ENCODE results near the gene DDX49. TPM values are rescaled to one million over a fixed set of nuclear protein-coding genes. Genes with fewer than 3 reads are reported as not detected.

Gene DDX49
- total RNA-seq, 1 experiment from 2014 or later = 47.9 TPM

DNA sequence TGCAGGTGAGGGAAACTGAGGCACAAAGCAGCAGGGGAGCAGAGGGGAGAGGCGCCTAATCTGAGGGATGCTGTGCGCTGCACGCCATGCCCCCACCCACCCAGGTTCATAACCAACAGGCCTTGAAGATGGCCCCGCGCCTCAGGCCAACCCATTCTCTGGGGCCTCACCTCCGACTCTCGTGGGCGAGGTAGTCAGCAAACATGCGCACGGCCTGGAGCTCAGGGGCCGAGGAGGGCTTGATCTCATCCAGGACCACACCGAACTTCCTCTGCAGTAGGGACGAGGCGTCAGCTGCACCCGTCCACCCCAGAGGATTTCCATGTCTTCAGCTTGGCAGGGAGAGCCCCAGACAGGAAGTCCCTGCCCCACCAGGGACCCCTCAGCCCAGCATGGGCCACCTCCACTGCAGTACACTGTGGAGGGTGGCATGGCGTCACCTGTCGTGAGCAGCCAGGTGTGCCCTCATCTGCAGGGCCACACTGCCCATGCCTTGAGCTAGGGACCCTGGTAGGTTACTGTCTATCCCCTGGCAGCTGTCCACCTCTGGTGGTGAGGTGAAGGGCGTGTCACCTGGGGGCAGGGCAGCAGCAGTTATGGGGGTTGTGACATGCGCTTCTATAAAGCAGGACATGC is 8.6 kb upstream of the DDX49 start:
- ChIA-PET CTCF (interaction anchor here (1.1 kb wide), 1 partner anchor 8 kb away, joined by 4 read pairs; the partner anchor contains the start of genes COPE and DDX49), POLR2A (no interaction called here)
- Mint-ChIP-seq H3K9me3 (no peaks in the 10 kb centered on the region), H3K27me3 (ENCODE audit: low read depth) (no peaks in the 10 kb centered on the region), H3K4me3 (no peak overlapping the region), H3K4me1 (no peaks in the 10 kb centered on the region), H3K27ac (no peak overlapping the region), H3K36me3 (peaks cover 16% of the 10 kb centered on the region)
- TF ChIP-seq, protein P1, sequence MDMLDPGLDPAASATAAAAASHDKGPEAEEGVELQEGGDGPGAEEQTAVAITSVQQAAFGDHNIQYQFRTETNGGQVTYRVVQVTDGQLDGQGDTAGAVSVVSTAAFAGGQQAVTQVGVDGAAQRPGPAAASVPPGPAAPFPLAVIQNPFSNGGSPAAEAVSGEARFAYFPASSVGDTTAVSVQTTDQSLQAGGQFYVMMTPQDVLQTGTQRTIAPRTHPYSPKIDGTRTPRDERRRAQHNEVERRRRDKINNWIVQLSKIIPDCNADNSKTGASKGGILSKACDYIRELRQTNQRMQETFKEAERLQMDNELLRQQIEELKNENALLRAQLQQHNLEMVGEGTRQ (CRISPR knock-in tag; IDR thresholded peaks at IDR 0.05) = no peak
- TF ChIP-seq, protein P2, sequence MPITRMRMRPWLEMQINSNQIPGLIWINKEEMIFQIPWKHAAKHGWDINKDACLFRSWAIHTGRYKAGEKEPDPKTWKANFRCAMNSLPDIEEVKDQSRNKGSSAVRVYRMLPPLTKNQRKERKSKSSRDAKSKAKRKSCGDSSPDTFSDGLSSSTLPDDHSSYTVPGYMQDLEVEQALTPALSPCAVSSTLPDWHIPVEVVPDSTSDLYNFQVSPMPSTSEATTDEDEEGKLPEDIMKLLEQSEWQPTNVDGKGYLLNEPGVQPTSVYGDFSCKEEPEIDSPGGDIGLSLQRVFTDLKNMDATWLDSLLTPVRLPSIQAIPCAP (CRISPR knock-in tag; IDR thresholded peaks at IDR 0.05) = no peak
- TF ChIP-seq, protein P3, sequence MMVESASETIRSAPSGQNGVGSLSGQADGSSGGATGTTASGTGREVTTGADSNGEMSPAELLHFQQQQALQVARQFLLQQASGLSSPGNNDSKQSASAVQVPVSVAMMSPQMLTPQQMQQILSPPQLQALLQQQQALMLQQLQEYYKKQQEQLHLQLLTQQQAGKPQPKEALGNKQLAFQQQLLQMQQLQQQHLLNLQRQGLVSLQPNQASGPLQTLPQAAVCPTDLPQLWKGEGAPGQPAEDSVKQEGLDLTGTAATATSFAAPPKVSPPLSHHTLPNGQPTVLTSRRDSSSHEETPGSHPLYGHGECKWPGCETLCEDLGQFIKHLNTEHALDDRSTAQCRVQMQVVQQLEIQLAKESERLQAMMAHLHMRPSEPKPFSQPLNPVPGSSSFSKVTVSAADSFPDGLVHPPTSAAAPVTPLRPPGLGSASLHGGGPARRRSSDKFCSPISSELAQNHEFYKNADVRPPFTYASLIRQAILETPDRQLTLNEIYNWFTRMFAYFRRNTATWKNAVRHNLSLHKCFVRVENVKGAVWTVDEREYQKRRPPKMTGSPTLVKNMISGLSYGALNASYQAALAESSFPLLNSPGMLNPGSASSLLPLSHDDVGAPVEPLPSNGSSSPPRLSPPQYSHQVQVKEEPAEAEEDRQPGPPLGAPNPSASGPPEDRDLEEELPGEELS (CRISPR knock-in tag; IDR thresholded peaks at IDR 0.05) = no peak
- TF ChIP-seq NR3C1 (CRISPR knock-in tag; conservative IDR thresholded peaks at IDR 0.05; ENCODE audit: low read depth) (no peak), ZBTB21 (CRISPR knock-in tag; IDR thresholded peaks at IDR 0.05; ENCODE audit: borderline replicate concordance) (no peak)
- TF ChIP-seq, protein P4, sequence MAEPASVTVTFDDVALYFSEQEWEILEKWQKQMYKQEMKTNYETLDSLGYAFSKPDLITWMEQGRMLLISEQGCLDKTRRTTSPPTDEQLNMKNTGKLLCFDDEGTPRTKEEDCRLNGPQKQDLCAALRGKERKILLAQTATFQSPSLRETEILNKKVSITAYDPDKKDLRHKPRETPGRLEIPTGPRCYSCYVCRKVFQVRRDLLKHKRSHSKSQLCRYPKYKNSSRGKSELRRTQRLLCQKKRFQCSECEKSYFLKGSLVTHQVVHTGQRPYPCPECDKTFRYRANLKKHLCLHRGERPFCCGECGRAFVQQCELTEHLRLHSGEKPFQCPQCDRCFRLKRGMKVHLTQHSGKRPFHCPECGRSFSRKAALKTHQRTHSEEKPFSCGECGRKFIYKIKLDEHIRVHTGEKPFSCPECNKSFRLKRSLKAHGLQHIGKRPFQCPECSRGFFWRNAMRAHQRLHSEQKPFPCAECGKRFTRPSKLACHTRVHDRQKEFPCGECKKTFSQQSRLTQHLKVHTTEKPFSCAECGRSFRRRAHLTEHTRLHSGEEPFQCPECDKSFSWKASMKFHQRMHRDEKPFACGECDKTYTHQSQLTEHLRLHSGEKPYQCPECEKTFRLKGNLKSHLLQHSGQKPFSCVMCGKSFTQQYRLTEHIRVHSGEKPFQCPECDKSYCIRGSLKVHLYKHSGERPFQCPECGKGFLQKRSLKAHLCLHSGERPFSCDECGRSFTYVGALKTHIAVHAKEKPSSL (CRISPR knock-in tag; conservative IDR thresholded peaks at IDR 0.05) = no peak
- TF ChIP-seq, protein P5, sequence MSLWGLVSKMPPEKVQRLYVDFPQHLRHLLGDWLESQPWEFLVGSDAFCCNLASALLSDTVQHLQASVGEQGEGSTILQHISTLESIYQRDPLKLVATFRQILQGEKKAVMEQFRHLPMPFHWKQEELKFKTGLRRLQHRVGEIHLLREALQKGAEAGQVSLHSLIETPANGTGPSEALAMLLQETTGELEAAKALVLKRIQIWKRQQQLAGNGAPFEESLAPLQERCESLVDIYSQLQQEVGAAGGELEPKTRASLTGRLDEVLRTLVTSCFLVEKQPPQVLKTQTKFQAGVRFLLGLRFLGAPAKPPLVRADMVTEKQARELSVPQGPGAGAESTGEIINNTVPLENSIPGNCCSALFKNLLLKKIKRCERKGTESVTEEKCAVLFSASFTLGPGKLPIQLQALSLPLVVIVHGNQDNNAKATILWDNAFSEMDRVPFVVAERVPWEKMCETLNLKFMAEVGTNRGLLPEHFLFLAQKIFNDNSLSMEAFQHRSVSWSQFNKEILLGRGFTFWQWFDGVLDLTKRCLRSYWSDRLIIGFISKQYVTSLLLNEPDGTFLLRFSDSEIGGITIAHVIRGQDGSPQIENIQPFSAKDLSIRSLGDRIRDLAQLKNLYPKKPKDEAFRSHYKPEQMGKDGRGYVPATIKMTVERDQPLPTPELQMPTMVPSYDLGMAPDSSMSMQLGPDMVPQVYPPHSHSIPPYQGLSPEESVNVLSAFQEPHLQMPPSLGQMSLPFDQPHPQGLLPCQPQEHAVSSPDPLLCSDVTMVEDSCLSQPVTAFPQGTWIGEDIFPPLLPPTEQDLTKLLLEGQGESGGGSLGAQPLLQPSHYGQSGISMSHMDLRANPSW (CRISPR knock-in tag; conservative IDR thresholded peaks at IDR 0.05; ENCODE audit: low read depth) = no peak
- TF ChIP-seq, protein P6, sequence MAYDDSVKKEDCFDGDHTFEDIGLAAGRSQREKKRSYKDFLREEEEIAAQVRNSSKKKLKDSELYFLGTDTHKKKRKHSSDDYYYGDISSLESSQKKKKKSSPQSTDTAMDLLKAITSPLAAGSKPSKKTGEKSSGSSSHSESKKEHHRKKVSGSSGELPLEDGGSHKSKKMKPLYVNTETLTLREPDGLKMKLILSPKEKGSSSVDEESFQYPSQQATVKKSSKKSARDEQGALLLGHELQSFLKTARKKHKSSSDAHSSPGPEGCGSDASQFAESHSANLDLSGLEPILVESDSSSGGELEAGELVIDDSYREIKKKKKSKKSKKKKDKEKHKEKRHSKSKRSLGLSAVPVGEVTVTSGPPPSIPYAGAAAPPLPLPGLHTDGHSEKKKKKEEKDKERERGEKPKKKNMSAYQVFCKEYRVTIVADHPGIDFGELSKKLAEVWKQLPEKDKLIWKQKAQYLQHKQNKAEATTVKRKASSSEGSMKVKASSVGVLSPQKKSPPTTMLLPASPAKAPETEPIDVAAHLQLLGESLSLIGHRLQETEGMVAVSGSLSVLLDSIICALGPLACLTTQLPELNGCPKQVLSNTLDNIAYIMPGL (CRISPR knock-in tag; IDR thresholded peaks at IDR 0.05) = no peak
- TF ChIP-seq, protein P7, sequence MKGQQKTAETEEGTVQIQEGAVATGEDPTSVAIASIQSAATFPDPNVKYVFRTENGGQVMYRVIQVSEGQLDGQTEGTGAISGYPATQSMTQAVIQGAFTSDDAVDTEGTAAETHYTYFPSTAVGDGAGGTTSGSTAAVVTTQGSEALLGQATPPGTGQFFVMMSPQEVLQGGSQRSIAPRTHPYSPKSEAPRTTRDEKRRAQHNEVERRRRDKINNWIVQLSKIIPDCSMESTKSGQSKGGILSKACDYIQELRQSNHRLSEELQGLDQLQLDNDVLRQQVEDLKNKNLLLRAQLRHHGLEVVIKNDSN (CRISPR knock-in tag; IDR thresholded peaks at IDR 0.05) = no peak
- TF ChIP-seq, protein P8, sequence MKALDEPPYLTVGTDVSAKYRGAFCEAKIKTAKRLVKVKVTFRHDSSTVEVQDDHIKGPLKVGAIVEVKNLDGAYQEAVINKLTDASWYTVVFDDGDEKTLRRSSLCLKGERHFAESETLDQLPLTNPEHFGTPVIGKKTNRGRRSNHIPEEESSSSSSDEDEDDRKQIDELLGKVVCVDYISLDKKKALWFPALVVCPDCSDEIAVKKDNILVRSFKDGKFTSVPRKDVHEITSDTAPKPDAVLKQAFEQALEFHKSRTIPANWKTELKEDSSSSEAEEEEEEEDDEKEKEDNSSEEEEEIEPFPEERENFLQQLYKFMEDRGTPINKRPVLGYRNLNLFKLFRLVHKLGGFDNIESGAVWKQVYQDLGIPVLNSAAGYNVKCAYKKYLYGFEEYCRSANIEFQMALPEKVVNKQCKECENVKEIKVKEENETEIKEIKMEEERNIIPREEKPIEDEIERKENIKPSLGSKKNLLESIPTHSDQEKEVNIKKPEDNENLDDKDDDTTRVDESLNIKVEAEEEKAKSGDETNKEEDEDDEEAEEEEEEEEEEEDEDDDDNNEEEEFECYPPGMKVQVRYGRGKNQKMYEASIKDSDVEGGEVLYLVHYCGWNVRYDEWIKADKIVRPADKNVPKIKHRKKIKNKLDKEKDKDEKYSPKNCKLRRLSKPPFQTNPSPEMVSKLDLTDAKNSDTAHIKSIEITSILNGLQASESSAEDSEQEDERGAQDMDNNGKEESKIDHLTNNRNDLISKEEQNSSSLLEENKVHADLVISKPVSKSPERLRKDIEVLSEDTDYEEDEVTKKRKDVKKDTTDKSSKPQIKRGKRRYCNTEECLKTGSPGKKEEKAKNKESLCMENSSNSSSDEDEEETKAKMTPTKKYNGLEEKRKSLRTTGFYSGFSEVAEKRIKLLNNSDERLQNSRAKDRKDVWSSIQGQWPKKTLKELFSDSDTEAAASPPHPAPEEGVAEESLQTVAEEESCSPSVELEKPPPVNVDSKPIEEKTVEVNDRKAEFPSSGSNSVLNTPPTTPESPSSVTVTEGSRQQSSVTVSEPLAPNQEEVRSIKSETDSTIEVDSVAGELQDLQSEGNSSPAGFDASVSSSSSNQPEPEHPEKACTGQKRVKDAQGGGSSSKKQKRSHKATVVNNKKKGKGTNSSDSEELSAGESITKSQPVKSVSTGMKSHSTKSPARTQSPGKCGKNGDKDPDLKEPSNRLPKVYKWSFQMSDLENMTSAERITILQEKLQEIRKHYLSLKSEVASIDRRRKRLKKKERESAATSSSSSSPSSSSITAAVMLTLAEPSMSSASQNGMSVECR (CRISPR knock-in tag; IDR thresholded peaks at IDR 0.05; ENCODE audit: borderline replicate concordance) = no peak
- TF ChIP-seq, protein P9, sequence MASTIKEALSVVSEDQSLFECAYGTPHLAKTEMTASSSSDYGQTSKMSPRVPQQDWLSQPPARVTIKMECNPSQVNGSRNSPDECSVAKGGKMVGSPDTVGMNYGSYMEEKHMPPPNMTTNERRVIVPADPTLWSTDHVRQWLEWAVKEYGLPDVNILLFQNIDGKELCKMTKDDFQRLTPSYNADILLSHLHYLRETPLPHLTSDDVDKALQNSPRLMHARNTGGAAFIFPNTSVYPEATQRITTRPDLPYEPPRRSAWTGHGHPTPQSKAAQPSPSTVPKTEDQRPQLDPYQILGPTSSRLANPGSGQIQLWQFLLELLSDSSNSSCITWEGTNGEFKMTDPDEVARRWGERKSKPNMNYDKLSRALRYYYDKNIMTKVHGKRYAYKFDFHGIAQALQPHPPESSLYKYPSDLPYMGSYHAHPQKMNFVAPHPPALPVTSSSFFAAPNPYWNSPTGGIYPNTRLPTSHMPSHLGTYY (CRISPR knock-in tag; IDR thresholded peaks at IDR 0.05) = no peak
- DNase-seq (ENCODE audit: low spot score) (no peak), ATAC-seq (no peak)

Data from WTC11 (cell line).